SK-N-SH treated with all-trans-retinoic acid at 6 μM for 48 hours (cell line): Measurements from ENCODE around the gene SEMA3F.

Experiments
- ATAC-seq: fragments of 200-7000 bp; cut with Tn5 transposase; 3 replicates; pipeline ENCODE4 v1.9.1; 2020; ENCODE audit warnings: mild to moderate bottlenecking, moderate library complexity
- BACH2 ChIP-seq: fragments of 250-450 bp; sonication (Bioruptor Pico); IDR thresholded peaks from 2 replicates; pipeline ENCODE4 v1.9.0; 2021; ENCODE audit warnings: mild to moderate bottlenecking, borderline replicate concordance
- CSDC2 ChIP-seq: fragments of 250-450 bp; sonication (Bioruptor Pico); IDR thresholded peaks from 2 replicates; pipeline ENCODE4 v1.5.0; 2020; ENCODE audit warnings: mild to moderate bottlenecking, moderate library complexity
- ESRRG ChIP-seq: fragments of 250-450 bp; sonication (Bioruptor Pico); IDR thresholded peaks from 2 replicates; pipeline ENCODE4 v1.6.1; 2021; ENCODE audit warnings: mild to moderate bottlenecking
- ISL1 ChIP-seq: fragments of 250-450 bp; sonication (Bioruptor Pico); IDR thresholded peaks from 2 replicates; pipeline ENCODE4 v2.1.2; 2022; ENCODE audit warnings: mild to moderate bottlenecking, moderate library complexity
- OSR1 ChIP-seq: fragments of 250-450 bp; sonication (Bioruptor Pico); IDR thresholded peaks from 2 replicates; pipeline ENCODE4 v1.8.0; 2022; ENCODE audit warnings: moderate library complexity, mild to moderate bottlenecking, inconsistent platforms
- PPARA ChIP-seq: fragments of 250-450 bp; sonication (Bioruptor Pico); IDR thresholded peaks from 2 replicates; pipeline ENCODE4 v1.5.0; 2020; ENCODE audit warnings: mild to moderate bottlenecking, borderline replicate concordance
- RARB ChIP-seq: fragments of 250-450 bp; sonication (Bioruptor Pico); IDR thresholded peaks from 2 replicates; pipeline ENCODE4 v1.8.0; 2021; ENCODE audit warnings: mild to moderate bottlenecking, moderate library complexity
- SNAI2 ChIP-seq: fragments of 250-450 bp; sonication (Bioruptor Pico); IDR thresholded peaks from 2 replicates; pipeline ENCODE4 v1.5.0; 2020; ENCODE audit warnings: mild to moderate bottlenecking, moderate library complexity
- TCF4 ChIP-seq: fragments of 250-450 bp; sonication (Bioruptor Pico); IDR thresholded peaks from 2 replicates; pipeline ENCODE4 v1.8.0; 2021; ENCODE audit warnings: mild to moderate bottlenecking, moderate library complexity, borderline replicate concordance
- TOX ChIP-seq: fragments of 250-450 bp; sonication (Bioruptor Pico); IDR thresholded peaks from 2 replicates; pipeline ENCODE4 v1.8.0; 2021; ENCODE audit warnings: mild to moderate bottlenecking, moderate library complexity, borderline replicate concordance
- ZC3H10 ChIP-seq: fragments of 250-450 bp; sonication (Bioruptor Pico); IDR thresholded peaks from 2 replicates; pipeline ENCODE4 v1.5.1; 2021; ENCODE audit warnings: mild to moderate bottlenecking, moderate library complexity
- ZFP3 ChIP-seq: fragments of 250-450 bp; sonication (Bioruptor Pico); IDR thresholded peaks from 2 replicates; pipeline ENCODE4 v1.5.0; 2020; ENCODE audit warnings: mild to moderate bottlenecking, moderate library complexity
- ZFP30 ChIP-seq: fragments of 450-650 bp; formaldehyde crosslinking; IDR thresholded peaks from 2 replicates; pipeline ENCODE4 v1.5.0; 2022; ENCODE audit warnings: mild to moderate bottlenecking, moderate library complexity
- ZNF565 ChIP-seq: fragments of 450-650 bp; formaldehyde crosslinking; conservative IDR thresholded peaks from 2 replicates; pipeline ENCODE4 v1.5.0; 2020; ENCODE audit warnings: low read depth, mild to moderate bottlenecking, moderate library complexity
- ZNF70 ChIP-seq: fragments of 450-650 bp; formaldehyde crosslinking; IDR thresholded peaks from 2 replicates; pipeline ENCODE4 v1.5.0; 2020; ENCODE audit warnings: mild to moderate bottlenecking, moderate library complexity
- TF ChIP-seq, protein P1 (sequence below): fragments of 250-450 bp; sonication (Bioruptor Pico); IDR thresholded peaks from 2 replicates; pipeline ENCODE4 v1.5.1; 2020; ENCODE audit warnings: low read depth, mild to moderate bottlenecking, moderate library complexity
- TF ChIP-seq, protein P2 (sequence below): fragments of 250-450 bp; sonication (Bioruptor Pico); IDR thresholded peaks from 2 replicates; pipeline ENCODE4 v1.8.0; 2020; ENCODE audit warnings: mild to moderate bottlenecking, moderate library complexity, borderline replicate concordance
- TF ChIP-seq, protein P3 (sequence below): fragments of 250-450 bp; sonication (Bioruptor Pico); IDR thresholded peaks from 2 replicates; pipeline ENCODE4 v1.5.0; 2020; ENCODE audit warnings: mild to moderate bottlenecking, moderate library complexity
- TF ChIP-seq, protein P4 (sequence below): fragments of 250-450 bp; sonication (Bioruptor Pico); IDR thresholded peaks from 2 replicates; pipeline ENCODE4 v1.5.1; 2021; ENCODE audit warnings: mild to moderate bottlenecking, moderate library complexity
- TF ChIP-seq, protein P5 (sequence below): fragments of 250-450 bp; sonication (Bioruptor Pico); IDR thresholded peaks from 2 replicates; pipeline ENCODE4 v1.8.0; 2021; ENCODE audit warnings: low read depth, mild to moderate bottlenecking, moderate library complexity, borderline replicate concordance

The SEMA3F gene

DNA sequence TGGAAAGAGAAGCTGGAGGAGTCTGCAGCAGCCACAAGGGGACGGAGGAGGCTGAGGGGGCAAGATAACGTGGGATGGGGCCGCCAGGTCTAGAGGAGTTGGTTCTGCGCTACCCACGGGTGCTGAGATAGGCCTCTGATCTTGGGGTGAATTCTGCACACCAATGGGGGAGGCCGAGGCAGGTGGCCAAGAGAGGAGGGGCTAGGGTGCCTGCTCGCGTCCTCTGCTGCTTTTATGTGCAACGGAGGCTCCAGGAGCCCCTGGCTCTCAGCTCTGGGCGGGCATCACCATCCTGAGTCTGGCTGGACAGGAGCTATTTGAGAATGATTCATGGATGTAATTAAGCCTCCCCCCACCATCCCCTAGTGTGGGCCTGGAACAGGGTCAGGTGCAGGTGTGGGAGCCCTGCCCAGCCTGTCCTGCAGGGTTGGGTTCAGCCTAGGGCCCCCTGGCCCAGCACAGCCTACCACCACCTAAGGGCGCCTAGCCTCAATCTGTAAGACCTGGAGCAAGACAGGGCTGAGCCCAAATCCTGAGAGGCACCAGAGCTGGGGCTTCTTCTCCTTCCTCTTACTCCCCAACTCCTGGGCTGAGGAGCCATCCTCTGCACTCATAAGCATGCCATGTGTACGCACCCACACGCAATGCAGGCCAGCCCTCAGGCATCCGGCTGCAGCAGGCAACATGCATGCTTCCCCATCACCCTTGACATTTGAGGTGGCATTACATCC, 32.3 kb upstream of the SEMA3F start (continued):
- no peak for TF ChIP-seq PPARA (CRISPR knock-in tag)
- no peak for TF ChIP-seq ZNF70 (CRISPR knock-in tag)
- TF ChIP-seq ZFP30, result no peak

DNA sequence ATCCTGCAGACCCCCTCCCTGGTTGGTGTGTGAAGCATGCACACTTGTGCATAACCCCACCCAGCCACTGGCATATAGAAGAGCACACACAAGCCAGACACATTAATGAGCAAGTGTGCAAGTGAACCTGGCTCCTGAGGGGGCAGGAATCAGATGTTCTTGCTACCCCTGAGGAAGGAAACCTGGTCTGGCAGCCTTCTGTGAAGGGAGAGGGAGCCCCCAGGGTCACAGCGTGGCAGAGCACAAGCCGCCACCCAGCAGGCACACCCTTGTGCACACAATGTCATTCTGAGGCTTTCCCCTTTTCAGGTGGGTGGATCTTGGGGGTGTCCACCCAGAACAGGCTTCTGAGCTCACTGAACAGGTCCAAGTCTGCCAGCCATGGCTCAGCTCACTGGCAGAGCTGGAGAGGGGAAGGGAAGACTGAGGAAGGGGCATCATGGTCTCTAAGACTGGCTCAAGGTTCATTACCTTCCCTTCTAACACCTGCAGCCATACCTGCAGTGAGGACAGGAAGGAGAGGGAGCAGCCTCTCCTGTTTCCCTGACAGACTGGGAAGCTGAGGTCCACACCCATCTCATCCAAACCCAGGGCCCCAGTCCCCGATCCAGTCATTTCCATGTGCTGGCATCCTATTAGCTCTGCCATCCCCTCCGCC, 31.6 kb upstream of the SEMA3F start:
- TF ChIP-seq, protein P1, sequence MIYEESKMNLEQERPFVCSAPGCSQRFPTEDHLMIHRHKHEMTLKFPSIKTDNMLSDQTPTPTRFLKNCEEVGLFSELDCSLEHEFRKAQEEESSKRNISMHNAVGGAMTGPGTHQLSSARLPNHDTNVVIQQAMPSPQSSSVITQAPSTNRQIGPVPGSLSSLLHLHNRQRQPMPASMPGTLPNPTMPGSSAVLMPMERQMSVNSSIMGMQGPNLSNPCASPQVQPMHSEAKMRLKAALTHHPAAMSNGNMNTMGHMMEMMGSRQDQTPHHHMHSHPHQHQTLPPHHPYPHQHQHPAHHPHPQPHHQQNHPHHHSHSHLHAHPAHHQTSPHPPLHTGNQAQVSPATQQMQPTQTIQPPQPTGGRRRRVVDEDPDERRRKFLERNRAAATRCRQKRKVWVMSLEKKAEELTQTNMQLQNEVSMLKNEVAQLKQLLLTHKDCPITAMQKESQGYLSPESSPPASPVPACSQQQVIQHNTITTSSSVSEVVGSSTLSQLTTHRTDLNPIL (CRISPR knock-in tag), result no peak
- TF ChIP-seq ESRRG (no peak), ZFP30 (no peak), ZNF70 (CRISPR knock-in tag) (no peak), ZFP3 (CRISPR knock-in tag) (no peak), TCF4 (CRISPR knock-in tag) (no peak), BACH2 (no peak), RARB (no peak), SNAI2 (CRISPR knock-in tag) (no peak)
- TF ChIP-seq, protein P2, sequence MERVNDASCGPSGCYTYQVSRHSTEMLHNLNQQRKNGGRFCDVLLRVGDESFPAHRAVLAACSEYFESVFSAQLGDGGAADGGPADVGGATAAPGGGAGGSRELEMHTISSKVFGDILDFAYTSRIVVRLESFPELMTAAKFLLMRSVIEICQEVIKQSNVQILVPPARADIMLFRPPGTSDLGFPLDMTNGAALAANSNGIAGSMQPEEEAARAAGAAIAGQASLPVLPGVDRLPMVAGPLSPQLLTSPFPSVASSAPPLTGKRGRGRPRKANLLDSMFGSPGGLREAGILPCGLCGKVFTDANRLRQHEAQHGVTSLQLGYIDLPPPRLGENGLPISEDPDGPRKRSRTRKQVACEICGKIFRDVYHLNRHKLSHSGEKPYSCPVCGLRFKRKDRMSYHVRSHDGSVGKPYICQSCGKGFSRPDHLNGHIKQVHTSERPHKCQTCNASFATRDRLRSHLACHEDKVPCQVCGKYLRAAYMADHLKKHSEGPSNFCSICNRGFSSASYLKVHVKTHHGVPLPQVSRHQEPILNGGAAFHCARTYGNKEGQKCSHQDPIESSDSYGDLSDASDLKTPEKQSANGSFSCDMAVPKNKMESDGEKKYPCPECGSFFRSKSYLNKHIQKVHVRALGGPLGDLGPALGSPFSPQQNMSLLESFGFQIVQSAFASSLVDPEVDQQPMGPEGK (CRISPR knock-in tag), result no peak
- TF ChIP-seq, protein P3, sequence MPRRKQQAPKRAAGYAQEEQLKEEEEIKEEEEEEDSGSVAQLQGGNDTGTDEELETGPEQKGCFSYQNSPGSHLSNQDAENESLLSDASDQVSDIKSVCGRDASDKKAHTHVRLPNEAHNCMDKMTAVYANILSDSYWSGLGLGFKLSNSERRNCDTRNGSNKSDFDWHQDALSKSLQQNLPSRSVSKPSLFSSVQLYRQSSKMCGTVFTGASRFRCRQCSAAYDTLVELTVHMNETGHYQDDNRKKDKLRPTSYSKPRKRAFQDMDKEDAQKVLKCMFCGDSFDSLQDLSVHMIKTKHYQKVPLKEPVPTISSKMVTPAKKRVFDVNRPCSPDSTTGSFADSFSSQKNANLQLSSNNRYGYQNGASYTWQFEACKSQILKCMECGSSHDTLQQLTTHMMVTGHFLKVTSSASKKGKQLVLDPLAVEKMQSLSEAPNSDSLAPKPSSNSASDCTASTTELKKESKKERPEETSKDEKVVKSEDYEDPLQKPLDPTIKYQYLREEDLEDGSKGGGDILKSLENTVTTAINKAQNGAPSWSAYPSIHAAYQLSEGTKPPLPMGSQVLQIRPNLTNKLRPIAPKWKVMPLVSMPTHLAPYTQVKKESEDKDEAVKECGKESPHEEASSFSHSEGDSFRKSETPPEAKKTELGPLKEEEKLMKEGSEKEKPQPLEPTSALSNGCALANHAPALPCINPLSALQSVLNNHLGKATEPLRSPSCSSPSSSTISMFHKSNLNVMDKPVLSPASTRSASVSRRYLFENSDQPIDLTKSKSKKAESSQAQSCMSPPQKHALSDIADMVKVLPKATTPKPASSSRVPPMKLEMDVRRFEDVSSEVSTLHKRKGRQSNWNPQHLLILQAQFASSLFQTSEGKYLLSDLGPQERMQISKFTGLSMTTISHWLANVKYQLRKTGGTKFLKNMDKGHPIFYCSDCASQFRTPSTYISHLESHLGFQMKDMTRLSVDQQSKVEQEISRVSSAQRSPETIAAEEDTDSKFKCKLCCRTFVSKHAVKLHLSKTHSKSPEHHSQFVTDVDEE (CRISPR knock-in tag), result no peak
- TF ChIP-seq, protein P4, sequence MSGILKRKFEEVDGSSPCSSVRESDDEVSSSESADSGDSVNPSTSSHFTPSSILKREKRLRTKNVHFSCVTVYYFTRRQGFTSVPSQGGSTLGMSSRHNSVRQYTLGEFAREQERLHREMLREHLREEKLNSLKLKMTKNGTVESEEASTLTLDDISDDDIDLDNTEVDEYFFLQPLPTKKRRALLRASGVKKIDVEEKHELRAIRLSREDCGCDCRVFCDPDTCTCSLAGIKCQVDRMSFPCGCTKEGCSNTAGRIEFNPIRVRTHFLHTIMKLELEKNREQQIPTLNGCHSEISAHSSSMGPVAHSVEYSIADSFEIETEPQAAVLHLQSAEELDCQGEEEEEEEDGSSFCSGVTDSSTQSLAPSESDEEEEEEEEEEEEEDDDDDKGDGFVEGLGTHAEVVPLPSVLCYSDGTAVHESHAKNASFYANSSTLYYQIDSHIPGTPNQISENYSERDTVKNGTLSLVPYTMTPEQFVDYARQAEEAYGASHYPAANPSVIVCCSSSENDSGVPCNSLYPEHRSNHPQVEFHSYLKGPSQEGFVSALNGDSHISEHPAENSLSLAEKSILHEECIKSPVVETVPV (CRISPR knock-in tag), result no peak
- no peak; the same call in 2 of the 3 replicates for ATAC-seq

DNA sequence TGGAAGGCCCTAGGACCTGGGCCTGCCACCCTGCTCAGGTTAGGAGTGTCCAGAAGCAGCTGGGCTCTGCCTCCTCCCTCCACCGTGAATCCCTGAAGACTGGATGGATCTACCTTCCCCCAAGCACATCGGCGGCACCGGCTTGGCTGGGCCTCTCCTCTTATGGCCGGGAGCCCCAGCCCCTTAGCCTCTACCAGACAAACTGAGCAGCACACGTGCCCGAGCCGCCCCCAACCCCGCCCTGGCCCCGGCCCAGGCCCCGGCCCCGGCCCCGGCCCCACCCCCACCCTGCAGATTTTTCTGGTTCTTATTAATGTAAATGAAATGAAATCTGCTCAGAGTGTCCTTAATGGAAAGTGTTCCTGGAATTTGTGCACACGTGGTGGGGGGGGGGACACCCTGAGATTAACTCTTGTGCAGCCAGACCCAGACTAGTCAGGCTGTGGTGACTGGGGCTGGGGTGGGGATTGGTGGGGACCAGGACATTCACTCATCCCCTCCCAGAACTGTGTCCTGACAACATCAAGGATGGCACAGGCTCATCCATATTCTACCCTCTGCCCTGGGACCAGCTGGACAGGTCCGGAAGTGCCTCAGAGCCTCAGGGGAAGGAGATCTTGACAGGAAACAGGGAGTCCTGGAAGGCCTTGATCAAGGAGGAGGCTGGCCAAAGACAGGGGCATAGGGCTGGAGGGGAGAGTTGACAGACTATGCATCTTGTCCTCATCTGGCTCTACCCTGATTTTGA, 30.9 kb upstream of the SEMA3F start:
- TF ChIP-seq ZC3H10 (no peak), RARB (no peak), ZNF70 (CRISPR knock-in tag) (peak; percentile 88)
- peak; percentile 25 for ATAC-seq

DNA sequence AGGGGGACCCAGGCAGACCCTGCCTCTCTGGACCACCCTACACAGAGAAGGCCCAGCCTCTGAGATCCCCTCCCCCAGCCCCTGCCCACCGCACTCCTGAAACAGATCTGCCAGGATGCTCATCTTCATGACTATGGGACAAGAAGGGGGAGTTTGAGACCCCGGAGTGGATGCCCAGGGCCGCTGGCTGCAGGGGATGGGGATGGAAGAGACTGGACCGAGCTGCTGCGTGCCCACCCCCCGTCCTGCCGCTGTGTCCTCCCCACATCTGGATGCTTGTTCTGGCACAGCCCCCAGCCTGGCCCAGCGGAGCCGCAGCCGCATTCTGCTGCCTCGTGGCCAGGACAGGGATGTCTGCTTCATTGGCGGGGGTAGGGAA, 30.3 kb upstream of the SEMA3F start:
- ATAC-seq, result no peak
- TF ChIP-seq ISL1, result no peak
- no peak for TF ChIP-seq ZNF565 (CRISPR knock-in tag)
- TF ChIP-seq, protein P2 (CRISPR knock-in tag), result no peak
- TF ChIP-seq SNAI2 (CRISPR knock-in tag), result no peak
- TF ChIP-seq TOX (CRISPR knock-in tag), result no peak
- TF ChIP-seq OSR1, result no peak
- TF ChIP-seq BACH2, result no peak
- TF ChIP-seq, protein P3 (CRISPR knock-in tag), result no peak
- TF ChIP-seq, protein P5, sequence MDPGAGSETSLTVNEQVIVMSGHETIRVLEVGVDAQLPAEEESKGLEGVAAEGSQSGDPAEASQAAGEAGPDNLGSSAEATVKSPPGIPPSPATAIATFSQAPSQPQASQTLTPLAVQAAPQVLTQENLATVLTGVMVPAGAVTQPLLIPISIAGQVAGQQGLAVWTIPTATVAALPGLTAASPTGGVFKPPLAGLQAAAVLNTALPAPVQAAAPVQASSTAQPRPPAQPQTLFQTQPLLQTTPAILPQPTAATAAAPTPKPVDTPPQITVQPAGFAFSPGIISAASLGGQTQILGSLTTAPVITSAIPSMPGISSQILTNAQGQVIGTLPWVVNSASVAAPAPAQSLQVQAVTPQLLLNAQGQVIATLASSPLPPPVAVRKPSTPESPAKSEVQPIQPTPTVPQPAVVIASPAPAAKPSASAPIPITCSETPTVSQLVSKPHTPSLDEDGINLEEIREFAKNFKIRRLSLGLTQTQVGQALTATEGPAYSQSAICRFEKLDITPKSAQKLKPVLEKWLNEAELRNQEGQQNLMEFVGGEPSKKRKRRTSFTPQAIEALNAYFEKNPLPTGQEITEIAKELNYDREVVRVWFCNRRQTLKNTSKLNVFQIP, result no peak
- no peak for TF ChIP-seq CSDC2 (CRISPR knock-in tag)
- no peak for TF ChIP-seq TCF4 (CRISPR knock-in tag)
